ENCODE measurements around the gene BARX2.

BARX2 gene

GRCh38 chr11:129374081-129374992 is 1.3 kb upstream of the BARX2 start:
- no peak for DNase-seq (ENCODE audit: low read depth in 2 of 2)
- peak overlapping the region in 1 of 2 donors; percentile 13 for H3K4me3 ChIP-seq (replicated peaks in 1 of 2; ENCODE audit: low read depth in 2 of 2, low read length in 2 of 2)
- no peak for TF ChIP-seq CTCF (IDR thresholded peaks at IDR 0.05; ENCODE audit: low read depth, low read length)

GRCh38 chr11:129374993-129375750 is 476 bp upstream of the BARX2 start:
- no peak for TF ChIP-seq CTCF (IDR thresholded peaks at IDR 0.05; ENCODE audit: low read depth, low read length)
- no peak overlapping the region for H3K4me3 ChIP-seq (replicated peaks in 1 of 2; ENCODE audit: low read depth in 2 of 2, low read length in 2 of 2)
- DNase-seq (ENCODE audit: low read depth in 2 of 2): peak in 1 of 2 donors; percentile 16

DNA sequence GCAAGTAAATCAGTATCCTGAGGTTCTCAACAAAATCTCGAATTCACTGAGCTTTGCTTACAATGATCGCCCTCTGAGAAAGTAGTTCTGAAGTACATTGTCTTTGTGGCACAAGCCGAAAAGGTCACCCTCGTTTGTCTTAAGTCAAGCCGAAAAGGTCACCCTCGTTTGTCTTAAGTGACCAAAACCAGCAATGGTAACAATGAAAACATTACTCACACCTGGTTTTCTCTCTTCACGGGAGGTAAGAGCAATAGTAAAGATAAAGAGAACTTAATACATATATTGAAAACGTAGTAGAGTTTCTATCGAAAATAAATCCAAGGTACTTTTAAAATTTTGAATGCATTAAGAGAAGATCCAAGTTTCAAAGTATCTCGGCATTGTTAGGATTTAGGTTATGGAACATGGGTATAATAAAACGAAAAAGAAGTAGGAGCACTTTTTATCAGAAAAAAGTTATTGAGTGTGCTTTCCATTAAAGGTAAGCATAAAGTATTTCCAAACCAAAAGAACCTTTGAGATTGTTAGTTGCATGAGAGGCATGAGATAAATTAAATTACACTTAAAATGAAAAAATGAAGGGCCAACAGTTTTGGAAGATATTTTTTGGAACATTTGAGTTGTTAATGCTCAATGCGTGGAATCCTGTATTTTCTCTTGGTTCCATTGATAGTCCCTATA is 1.2 kb downstream of the BARX2 start:
- DNase-seq (ENCODE audit: low read depth in 2 of 2): no peak
- TF ChIP-seq CTCF (IDR thresholded peaks at IDR 0.05; ENCODE audit: low read depth, low read length): no peak
- H3K4me3 ChIP-seq (replicated peaks in 1 of 2; ENCODE audit: low read depth in 2 of 2, low read length in 2 of 2): no peak overlapping the region

DNA sequence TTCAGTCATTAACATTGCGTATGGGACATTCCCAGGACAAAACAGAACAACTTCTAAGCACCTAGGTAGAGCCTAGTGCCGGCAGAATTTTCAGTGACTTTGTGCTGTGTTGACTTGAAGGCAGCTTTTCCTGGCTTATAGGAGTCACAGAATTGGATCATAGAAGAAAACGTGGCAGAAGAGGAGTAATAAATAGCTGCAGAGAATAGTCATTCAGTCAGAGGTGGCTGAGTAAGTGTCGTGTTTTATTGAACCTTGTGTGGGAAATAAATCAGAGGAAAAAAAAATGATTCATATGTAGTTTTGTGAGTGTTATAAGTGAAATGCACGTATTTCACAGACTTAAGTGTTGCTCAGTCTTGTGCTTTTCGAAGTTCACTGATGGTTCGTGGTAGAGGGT is 2.1 kb downstream of the BARX2 start:
- no peak overlapping the region for H3K4me3 ChIP-seq (replicated peaks in 1 of 2; ENCODE audit: low read depth in 2 of 2, low read length in 2 of 2)
- no peak for TF ChIP-seq CTCF (IDR thresholded peaks at IDR 0.05; ENCODE audit: low read depth, low read length)

DNA sequence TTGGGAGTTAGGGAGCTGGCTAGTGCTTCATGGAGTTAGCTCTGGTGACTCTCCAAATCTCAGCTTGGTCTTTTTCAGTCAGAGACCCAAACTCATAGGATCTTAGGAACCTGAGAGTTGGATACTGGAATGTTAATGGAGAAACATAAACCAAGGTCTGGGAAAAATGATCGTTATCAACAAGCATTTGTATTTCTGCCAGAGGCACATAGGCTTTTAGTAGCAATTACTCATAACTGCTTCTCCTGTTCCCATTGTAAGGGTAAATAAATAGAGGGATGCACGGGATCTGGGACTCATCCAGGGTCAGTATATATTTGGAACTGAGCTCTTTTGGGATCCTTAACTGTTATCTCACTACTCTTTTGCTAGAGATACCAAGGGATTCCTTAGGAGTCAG is 4.8 kb downstream of the BARX2 start:
- no peak for TF ChIP-seq CTCF (IDR thresholded peaks at IDR 0.05; ENCODE audit: low read depth, low read length)
- DNase-seq (ENCODE audit: low read depth in 2 of 2): no peak
- H3K4me3 ChIP-seq (replicated peaks in 1 of 2; ENCODE audit: low read depth in 2 of 2, low read length in 2 of 2): no peak overlapping the region

More for the DNA sequence above, 2.1 kb downstream of the BARX2 start:
- no peak for DNase-seq (ENCODE audit: low read depth in 2 of 2)

GRCh38 chr11:129382583-129382982 is 6.9 kb downstream of the BARX2 start:
- TF ChIP-seq CTCF (IDR thresholded peaks at IDR 0.05; ENCODE audit: low read depth, low read length): no peak
- H3K4me3 ChIP-seq (replicated peaks in 1 of 2; ENCODE audit: low read depth in 2 of 2, low read length in 2 of 2): no peak overlapping the region
- no peak for DNase-seq (ENCODE audit: low read depth in 2 of 2)
